HPDE6-E6E7 (cell line): ENCODE data around the gene FRMD8.

Experiments used
- DNase-seq: peaks from one replicate; pipeline ENCODE4 v3.0.0; 2011; ENCODE audit warnings: missing footprints; ENCODE audit errors: extremely low spot score

Gene FRMD8

GRCh38 chr11:65375012-65375411 lies 11.4 kb upstream of the FRMD8 start:
- no peak for DNase-seq

GRCh38 chr11:65376138-65376713 lies 10.2 kb upstream of the FRMD8 start:
- DNase-seq: no peak

GRCh38 chr11:65377036-65377435 lies 9.4 kb upstream of the FRMD8 start:
- DNase-seq: no peak

- DNase-seq: no peak
These were observed 8.7 kb upstream of the FRMD8 start for GRCh38 chr11:65377777-65378176.

- DNase-seq: no peak
These were observed 8.1 kb upstream of the FRMD8 start for GRCh38 chr11:65378208-65378927.

- no peak for DNase-seq
These were observed 7.4 kb upstream of the FRMD8 start for GRCh38 chr11:65378928-65379638.

GRCh38 chr11:65379698-65380459 lies 6.6 kb upstream of the FRMD8 start:
- DNase-seq: no peak

- DNase-seq: no peak
These were observed 5.8 kb upstream of the FRMD8 start for GRCh38 chr11:65380460-65381119.

- DNase-seq: peak; percentile 62
These were observed 4.8 kb upstream of the FRMD8 start for GRCh38 chr11:65381716-65382032.

- DNase-seq: peak; percentile 90
These were observed 4.2 kb upstream of the FRMD8 start, which contains the start of gene SLC25A45 for GRCh38 chr11:65382033-65382803. TSS of gene SLC25A45 (minus strand) at chr11:65382646. CDS start at chr11:65381951, 695 bp downstream.

- DNase-seq: no peak
These were observed 3.6 kb upstream of the FRMD8 start for GRCh38 chr11:65382804-65383368.

- no peak for DNase-seq
These were observed 2.7 kb upstream of the FRMD8 start for GRCh38 chr11:65383778-65384177.

- no peak for DNase-seq
These were observed 2.0 kb upstream of the FRMD8 start for GRCh38 chr11:65384301-65384889.

GRCh38 chr11:65388731-65389130 lies 2.3 kb downstream of the FRMD8 start:
- DNase-seq: no peak

GRCh38 chr11:65389294-65389980 lies 3.0 kb downstream of the FRMD8 start:
- DNase-seq: no peak

GRCh38 chr11:65390099-65390941 lies 3.9 kb downstream of the FRMD8 start:
- no peak for DNase-seq

- no peak for DNase-seq
These were observed 4.6 kb downstream of the FRMD8 start for GRCh38 chr11:65390996-65391395.

GRCh38 chr11:65392186-65392829 lies 5.9 kb downstream of the FRMD8 start:
- no peak for DNase-seq
